ENCODE measurements around the gene SLC4A8.
A peak's percentile ranks its signal among the peaks of the same experiment; 100 is the strongest.

SLC4A8 gene

GRCh38 chr12:51424662-51425539 lies at the start of gene SLC4A8:
Gene SLC4A8, plus strand, starts transcription at chr12:51424831. Its CDS starts 157 bp downstream, at chr12:51424988.
- DNase-seq (ENCODE audit: low spot score in 2 of 2) (peak; percentile 53), ATAC-seq (replicated peaks; ENCODE audit: extremely low read depth, poor library complexity, severe bottlenecking) (peak; percentile 83)
- no peaks in the 10 kb centered on the region for H3K9me3 Mint-ChIP-seq
- no peaks in the 10 kb centered on the region for H3K27me3 Mint-ChIP-seq
- H3K4me3 Mint-ChIP-seq = peak within 1 kb of the TSS; percentile 81
- H3K4me1 Mint-ChIP-seq = peaks cover 5% of the 10 kb centered on the region
- peak within 1 kb of the TSS; percentile 82 for H3K27ac Mint-ChIP-seq (ENCODE audit: low read depth)
- H3K36me3 Mint-ChIP-seq (ENCODE audit: insufficient read depth) = no peaks in the 10 kb centered on the region

GRCh38 chr12:51374856-51375255 lies 49.8 kb upstream of the SLC4A8 start:
- Mint-ChIP-seq H3K4me3 (no peak overlapping the region), H3K4me1 (peaks cover 23% of the 10 kb centered on the region)

GRCh38 chr12:51377099-51377984 lies 47.3 kb upstream of the SLC4A8 start:
- ATAC-seq (replicated peaks; ENCODE audit: extremely low read depth, poor library complexity, severe bottlenecking) (no peak), DNase-seq (ENCODE audit: low spot score in 2 of 2) (no peak)
- no peak overlapping the region for H3K4me3 Mint-ChIP-seq
- no peaks in the 10 kb centered on the region for H3K27me3 Mint-ChIP-seq
- H3K27ac Mint-ChIP-seq (ENCODE audit: low read depth) = peak overlapping the region; percentile 5
- peaks cover 17% of the 10 kb centered on the region for H3K4me1 Mint-ChIP-seq
- H3K9me3 Mint-ChIP-seq = no peaks in the 10 kb centered on the region
- H3K36me3 Mint-ChIP-seq (ENCODE audit: insufficient read depth) = peaks cover 24% of the 10 kb centered on the region

More at GRCh38 chr12:51374856-51375255, 49.8 kb upstream of the SLC4A8 start:
- DNase-seq (ENCODE audit: low spot score in 2 of 2) (no peak), ATAC-seq (replicated peaks; ENCODE audit: extremely low read depth, poor library complexity, severe bottlenecking) (no peak)
- no peaks in the 10 kb centered on the region for H3K27me3 Mint-ChIP-seq
- peak overlapping the region; percentile 33 for H3K27ac Mint-ChIP-seq (ENCODE audit: low read depth)
- peaks cover 29% of the 10 kb centered on the region for H3K36me3 Mint-ChIP-seq (ENCODE audit: insufficient read depth)
- no peaks in the 10 kb centered on the region for H3K9me3 Mint-ChIP-seq

- DNase-seq (ENCODE audit: low spot score in 2 of 2) = no peak
- Mint-ChIP-seq H3K4me1 (peaks cover 27% of the 10 kb centered on the region), H3K4me3 (no peak overlapping the region), H3K27ac (ENCODE audit: low read depth) (no peak overlapping the region), H3K9me3 (no peaks in the 10 kb centered on the region), H3K27me3 (no peaks in the 10 kb centered on the region), H3K36me3 (ENCODE audit: insufficient read depth) (peaks cover 24% of the 10 kb centered on the region)
- no peak for ATAC-seq (replicated peaks; ENCODE audit: extremely low read depth, poor library complexity, severe bottlenecking)
Observed at GRCh38 chr12:51378749-51379148, 45.9 kb upstream of the SLC4A8 start.

GRCh38 chr12:51379571-51379970 lies 45.1 kb upstream of the SLC4A8 start:
- Mint-ChIP-seq H3K4me1 (peaks cover 32% of the 10 kb centered on the region), H3K27me3 (no peaks in the 10 kb centered on the region), H3K9me3 (no peaks in the 10 kb centered on the region), H3K27ac (ENCODE audit: low read depth) (no peak overlapping the region), H3K36me3 (ENCODE audit: insufficient read depth) (peaks cover 26% of the 10 kb centered on the region), H3K4me3 (no peak overlapping the region)
- DNase-seq (ENCODE audit: low spot score in 2 of 2) = no peak
- ATAC-seq (replicated peaks; ENCODE audit: extremely low read depth, poor library complexity, severe bottlenecking) = no peak

- H3K27me3 Mint-ChIP-seq = no peaks in the 10 kb centered on the region
Observed at GRCh38 chr12:51381226-51382079, 43.2 kb upstream of the SLC4A8 start.

GRCh38 chr12:51382173-51382572 lies 42.5 kb upstream of the SLC4A8 start:
- ATAC-seq (replicated peaks; ENCODE audit: extremely low read depth, poor library complexity, severe bottlenecking) = no peak
- Mint-ChIP-seq H3K4me3 (no peak overlapping the region), H3K27me3 (no peaks in the 10 kb centered on the region), H3K9me3 (no peaks in the 10 kb centered on the region), H3K36me3 (ENCODE audit: insufficient read depth) (peaks cover 20% of the 10 kb centered on the region), H3K27ac (ENCODE audit: low read depth) (no peak overlapping the region), H3K4me1 (peaks cover 37% of the 10 kb centered on the region)
- DNase-seq (ENCODE audit: low spot score in 2 of 2) = no peak

More at GRCh38 chr12:51381226-51382079, 43.2 kb upstream of the SLC4A8 start:
- H3K36me3 Mint-ChIP-seq (ENCODE audit: insufficient read depth) = peaks cover 21% of the 10 kb centered on the region
- ATAC-seq (replicated peaks; ENCODE audit: extremely low read depth, poor library complexity, severe bottlenecking) = no peak
- no peaks in the 10 kb centered on the region for H3K9me3 Mint-ChIP-seq
- no peak for DNase-seq (ENCODE audit: low spot score in 2 of 2)
- H3K27ac Mint-ChIP-seq (ENCODE audit: low read depth) = no peak overlapping the region
- no peak overlapping the region for H3K4me3 Mint-ChIP-seq
- H3K4me1 Mint-ChIP-seq = peaks cover 37% of the 10 kb centered on the region

- ATAC-seq (replicated peaks; ENCODE audit: extremely low read depth, poor library complexity, severe bottlenecking) = no peak
Observed at GRCh38 chr12:51383269-51383905, 41.2 kb upstream of the SLC4A8 start.

GRCh38 chr12:51386351-51386750 lies 38.3 kb upstream of the SLC4A8 start:
- H3K27me3 Mint-ChIP-seq = no peaks in the 10 kb centered on the region
- no peaks in the 10 kb centered on the region for H3K9me3 Mint-ChIP-seq
- H3K27ac Mint-ChIP-seq (ENCODE audit: low read depth) = no peak overlapping the region
- no peak overlapping the region for H3K4me3 Mint-ChIP-seq
- peaks cover 68% of the 10 kb centered on the region for H3K4me1 Mint-ChIP-seq
- no peak for DNase-seq (ENCODE audit: low spot score in 2 of 2)
- peaks cover 6% of the 10 kb centered on the region for H3K36me3 Mint-ChIP-seq (ENCODE audit: insufficient read depth)
- ATAC-seq (replicated peaks; ENCODE audit: extremely low read depth, poor library complexity, severe bottlenecking) = no peak

More at GRCh38 chr12:51383269-51383905, 41.2 kb upstream of the SLC4A8 start:
- H3K9me3 Mint-ChIP-seq = no peaks in the 10 kb centered on the region
- H3K36me3 Mint-ChIP-seq (ENCODE audit: insufficient read depth) = peaks cover 10% of the 10 kb centered on the region
- H3K27me3 Mint-ChIP-seq = no peaks in the 10 kb centered on the region
- no peak overlapping the region for H3K4me3 Mint-ChIP-seq
- H3K4me1 Mint-ChIP-seq = peaks cover 40% of the 10 kb centered on the region
- H3K27ac Mint-ChIP-seq (ENCODE audit: low read depth) = no peak overlapping the region
- no peak for DNase-seq (ENCODE audit: low spot score in 2 of 2)

GRCh38 chr12:51388069-51388799 lies 36.4 kb upstream of the SLC4A8 start:
- no peak overlapping the region for H3K4me3 Mint-ChIP-seq
- peaks cover 9% of the 10 kb centered on the region for H3K36me3 Mint-ChIP-seq (ENCODE audit: insufficient read depth)
- peaks cover 63% of the 10 kb centered on the region for H3K4me1 Mint-ChIP-seq
- no peak for DNase-seq (ENCODE audit: low spot score in 2 of 2)
- H3K27me3 Mint-ChIP-seq = no peaks in the 10 kb centered on the region
- peak overlapping the region; percentile 94 for H3K27ac Mint-ChIP-seq (ENCODE audit: low read depth)
- ATAC-seq (replicated peaks; ENCODE audit: extremely low read depth, poor library complexity, severe bottlenecking) = no peak
- H3K9me3 Mint-ChIP-seq = no peaks in the 10 kb centered on the region

- DNase-seq (ENCODE audit: low spot score in 2 of 2) (no peak), ATAC-seq (replicated peaks; ENCODE audit: extremely low read depth, poor library complexity, severe bottlenecking) (no peak)
- Mint-ChIP-seq H3K36me3 (ENCODE audit: insufficient read depth) (peaks cover 9% of the 10 kb centered on the region), H3K27ac (ENCODE audit: low read depth) (peak overlapping the region; percentile 94), H3K4me1 (peaks cover 63% of the 10 kb centered on the region), H3K9me3 (no peaks in the 10 kb centered on the region), H3K4me3 (no peak overlapping the region), H3K27me3 (no peaks in the 10 kb centered on the region)
Observed at GRCh38 chr12:51388846-51389245, 35.8 kb upstream of the SLC4A8 start.

All from central memory CD8-positive, alpha-beta T cell (primary cell).